Measurements from ENCODE around the gene SPDEF.

Gene SPDEF

GRCh38 chr6:34575326-34575725, 19.2 kb upstream of the SPDEF start:
- no peak overlapping the region for H3K4me3 ChIP-seq (ENCODE audit: low read length)
- no peak for TF ChIP-seq ZNF274 (IDR thresholded peaks at IDR 0.05; ENCODE audit: low read depth, low read length)

GRCh38 chr6:34574647-34575293, 18.6 kb upstream of the SPDEF start:
- no peak overlapping the region for H3K4me3 ChIP-seq (ENCODE audit: low read length)
- no peak for TF ChIP-seq ZNF274 (IDR thresholded peaks at IDR 0.05; ENCODE audit: low read depth, low read length)

GRCh38 chr6:34573567-34574183, 17.5 kb upstream of the SPDEF start:
- no peak for TF ChIP-seq ZNF274 (IDR thresholded peaks at IDR 0.05; ENCODE audit: low read depth, low read length)

GRCh38 chr6:34572585-34572984, 16.5 kb upstream of the SPDEF start:
- H3K4me3 ChIP-seq (ENCODE audit: low read length): no peak overlapping the region
- TF ChIP-seq ZNF274 (IDR thresholded peaks at IDR 0.05; ENCODE audit: low read depth, low read length): no peak

More at GRCh38 chr6:34573567-34574183, 17.5 kb upstream of the SPDEF start:
- H3K4me3 ChIP-seq (ENCODE audit: low read length): no peak overlapping the region

- H3K4me3 ChIP-seq (ENCODE audit: low read length): no peak overlapping the region
- no peak for TF ChIP-seq ZNF274 (IDR thresholded peaks at IDR 0.05; ENCODE audit: low read depth, low read length)
These were observed 15.9 kb upstream of the SPDEF start for GRCh38 chr6:34572021-34572420.

GRCh38 chr6:34571388-34571787, 15.3 kb upstream of the SPDEF start:
- H3K4me3 ChIP-seq (ENCODE audit: low read length): no peak overlapping the region
- TF ChIP-seq ZNF274 (IDR thresholded peaks at IDR 0.05; ENCODE audit: low read depth, low read length): no peak

GRCh38 chr6:34570066-34570833, 14.1 kb upstream of the SPDEF start:
- no peak for TF ChIP-seq ZNF274 (IDR thresholded peaks at IDR 0.05; ENCODE audit: low read depth, low read length)
- no peak overlapping the region for H3K4me3 ChIP-seq (ENCODE audit: low read length)

- TF ChIP-seq ZNF274 (IDR thresholded peaks at IDR 0.05; ENCODE audit: low read depth, low read length): no peak
These were observed 13.3 kb upstream of the SPDEF start for GRCh38 chr6:34569361-34569973.

GRCh38 chr6:34568341-34569201, 12.4 kb upstream of the SPDEF start:
- TF ChIP-seq ZNF274 (IDR thresholded peaks at IDR 0.05; ENCODE audit: low read depth, low read length): no peak
- no peak overlapping the region for H3K4me3 ChIP-seq (ENCODE audit: low read length)

More at GRCh38 chr6:34569361-34569973, 13.3 kb upstream of the SPDEF start:
- no peak overlapping the region for H3K4me3 ChIP-seq (ENCODE audit: low read length)

GRCh38 chr6:34566830-34567546, 10.9 kb upstream of the SPDEF start:
- TF ChIP-seq ZNF274 (IDR thresholded peaks at IDR 0.05; ENCODE audit: low read depth, low read length): no peak

GRCh38 chr6:34565722-34566137, 9.6 kb upstream of the SPDEF start:
- no peak for TF ChIP-seq ZNF274 (IDR thresholded peaks at IDR 0.05; ENCODE audit: low read depth, low read length)
- no peak overlapping the region for H3K4me3 ChIP-seq (ENCODE audit: low read length)

More at GRCh38 chr6:34566830-34567546, 10.9 kb upstream of the SPDEF start:
- no peak overlapping the region for H3K4me3 ChIP-seq (ENCODE audit: low read length)

GRCh38 chr6:34564181-34564580, 8.1 kb upstream of the SPDEF start:
- no peak for TF ChIP-seq ZNF274 (IDR thresholded peaks at IDR 0.05; ENCODE audit: low read depth, low read length)

GRCh38 chr6:34563513-34563870, 7.4 kb upstream of the SPDEF start:
- TF ChIP-seq ZNF274 (IDR thresholded peaks at IDR 0.05; ENCODE audit: low read depth, low read length): no peak
- no peak overlapping the region for H3K4me3 ChIP-seq (ENCODE audit: low read length)

More at GRCh38 chr6:34564181-34564580, 8.1 kb upstream of the SPDEF start:
- no peak overlapping the region for H3K4me3 ChIP-seq (ENCODE audit: low read length)

Measured in GM08714 (cell line).